AG09319 (cell line): ENCODE data around the gene CDC14B.
"Not testable (repeated sequence)": the region's sequence is repeated elsewhere in the genome, so short reads cannot be mapped to it uniquely, and the experiment has no call there.

ENCODE experiments used
- DNase-seq: peaks from one replicate; pipeline ENCODE4 v3.0.0-alpha.2; 2010; ENCODE audit warnings: low read depth; ENCODE audit errors: extremely low read depth
- CTCF ChIP-seq: IDR thresholded peaks from 2 replicates; pipeline ENCODE4 v1.5.1; 2011; ENCODE audit warnings: low read depth, mild to moderate bottlenecking, inconsistent platforms, low read length, moderate library complexity

The CDC14B gene

GRCh38 chr9:96554326-96554725, 65.3 kb downstream of the CDC14B start:
- no peak for DNase-seq
- TF ChIP-seq CTCF, result no peak

DNA sequence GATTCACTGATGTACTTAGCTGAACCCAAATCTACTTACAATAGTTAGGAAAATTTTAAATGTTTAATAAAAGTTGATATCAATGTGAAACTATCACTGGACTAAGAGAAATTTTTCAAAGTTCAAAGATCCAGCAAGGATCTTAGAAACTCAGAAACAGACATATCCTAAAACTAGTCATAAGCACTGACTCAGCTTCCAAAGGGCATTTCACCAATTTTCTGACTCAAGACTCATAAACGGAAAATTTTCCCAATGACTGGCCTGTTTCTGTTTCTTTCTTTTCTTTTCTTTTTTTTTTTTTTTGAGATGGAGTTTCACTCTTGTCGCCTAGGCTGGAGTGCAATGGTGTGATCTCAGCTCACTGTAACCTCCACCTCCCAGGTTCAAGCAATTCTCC, 66.6 kb downstream of the CDC14B start:
- peak; percentile 49 for DNase-seq
- TF ChIP-seq CTCF, result no peak

- DNase-seq, result no peak
- TF ChIP-seq CTCF, result no peak
These were observed 68.2 kb downstream of the CDC14B start for GRCh38 chr9:96551403-96551802.

DNA sequence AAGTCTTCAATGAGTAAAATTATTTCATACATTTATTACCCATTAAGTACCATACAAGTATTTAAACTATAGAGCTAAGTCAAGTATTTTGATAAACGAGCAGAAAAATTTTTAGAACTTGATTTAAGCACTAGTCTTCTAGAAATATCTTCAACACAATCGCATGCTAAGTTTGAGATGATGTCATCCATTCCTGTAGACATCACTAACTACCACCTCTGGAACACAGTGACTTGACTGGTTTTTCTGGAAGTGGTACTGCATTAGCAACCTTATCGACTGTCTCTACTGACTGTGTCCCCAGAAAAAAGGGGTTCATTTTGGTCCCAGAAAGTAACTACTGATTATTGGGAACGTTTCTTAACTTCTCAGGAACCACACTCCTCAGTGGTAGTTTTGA, 69.0 kb downstream of the CDC14B start:
- TF ChIP-seq CTCF, result no peak
- no peak for DNase-seq

GRCh38 chr9:96543131-96543530, 76.5 kb downstream of the CDC14B start:
- not testable (repeated sequence) for DNase-seq

- DNase-seq, result no peak
- TF ChIP-seq CTCF, result no peak
These were observed 79.5 kb downstream of the CDC14B start for GRCh38 chr9:96540106-96540505.

DNA sequence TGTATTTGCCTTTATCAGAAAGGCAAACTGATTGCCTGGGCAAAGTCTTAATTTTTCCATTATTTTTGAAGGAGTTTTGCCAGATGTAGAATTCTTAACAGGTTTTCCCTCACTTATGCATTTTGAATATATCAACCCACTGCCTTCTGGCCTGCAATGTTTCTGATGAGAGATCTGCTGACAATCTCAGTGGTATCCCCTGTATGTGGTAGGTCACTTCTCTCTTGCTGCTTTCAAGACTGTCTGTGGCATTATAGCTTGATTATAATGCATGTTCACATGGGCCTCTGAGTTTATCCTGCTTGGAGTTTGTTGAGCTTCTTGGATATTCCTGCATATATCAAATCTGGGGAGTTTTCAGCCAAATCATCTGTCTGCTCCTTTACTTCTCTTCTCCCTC, 87.5 kb downstream of the CDC14B start:
- TF ChIP-seq CTCF, result no peak
- DNase-seq, result no peak

- TF ChIP-seq CTCF, result no peak
- DNase-seq, result no peak
These were observed 94.9 kb downstream of the CDC14B start for GRCh38 chr9:96524764-96525163.
